NCI-H2196 treated with DMSO at 0.1 percent for 48 hours (cell line): ENCODE results near the gene PSMB8.

Experiments used
- DNase-seq: peaks from one replicate; lab custom pipeline; 2025; ENCODE audit not compliant: unreplicated experiment; lab: John Stamatoyannopoulos, UW

PSMB8 gene

GRCh38 chr6:32857156-32857891 is 13.5 kb upstream of the PSMB8 start:
- no peak for DNase-seq

GRCh38 chr6:32855467-32856174 is 11.8 kb upstream of the PSMB8 start:
- no peak for DNase-seq

- peak; percentile 38 for DNase-seq
Measured at GRCh38 chr6:32854376-32855178, 10.7 kb upstream of the PSMB8 start.

- DNase-seq = peak; percentile 82
Measured at GRCh38 chr6:32853541-32854375, 9.9 kb upstream of the PSMB8 start, which contains the start of the genes PSMB9 and TAP1. PSMB9 (plus strand) TSS chr6:32854192; CDS start chr6:32854230, 38 bp downstream. TAP1 (minus strand) TSS chr6:32853704; CDS start chr6:32853636, 68 bp downstream.

- no peak for DNase-seq
Measured at GRCh38 chr6:32852844-32853540, 9.1 kb upstream of the PSMB8 start.

GRCh38 chr6:32852018-32852843 is 8.4 kb upstream of the PSMB8 start:
- DNase-seq = no peak

- DNase-seq = no peak
Measured at GRCh38 chr6:32851025-32851424, 7.2 kb upstream of the PSMB8 start.

- no peak for DNase-seq
Measured at GRCh38 chr6:32849126-32849525, 5.3 kb upstream of the PSMB8 start.

GRCh38 chr6:32847795-32848194 is 3.9 kb upstream of the PSMB8 start:
- DNase-seq = no peak

GRCh38 chr6:32847004-32847403 is 3.2 kb upstream of the PSMB8 start:
- DNase-seq = no peak

- no peak for DNase-seq
Measured at GRCh38 chr6:32845384-32845884, 1.6 kb upstream of the PSMB8 start.

GRCh38 chr6:32844839-32845383 is 1.1 kb upstream of the PSMB8 start:
- no peak for DNase-seq

GRCh38 chr6:32843331-32843978 is 392 bp downstream of the PSMB8 start:
- no peak for DNase-seq

- DNase-seq = no peak
Measured at GRCh38 chr6:32842690-32843089, 1.2 kb downstream of the PSMB8 start.

GRCh38 chr6:32842021-32842650 is 1.7 kb downstream of the PSMB8 start:
- no peak for DNase-seq

- DNase-seq = no peak
Measured at GRCh38 chr6:32840604-32841246, 3.1 kb downstream of the PSMB8 start.

- no peak for DNase-seq
Measured at GRCh38 chr6:32839356-32839755, 4.5 kb downstream of the PSMB8 start.
